SK-N-SH (cell line): ENCODE measurements around the gene DLG2. TPM values are rescaled to one million over a fixed set of nuclear protein-coding genes. Genes with fewer than 3 reads are reported as not detected.
A peak's percentile ranks its signal among the peaks of the same experiment; 100 is the strongest.

Experiments
- CTCF ChIA-PET: fragments of 300-600, 350-600 bp; formaldehyde crosslinking; extraction: SDS; loops from one replicate; lab custom pipeline; 2021; lab: Yijun Ruan, JAX
- POLR2A ChIA-PET: fragments of 350-600 bp; sonication (Branson Sonifier 250); formaldehyde crosslinking; extraction: SDS; loops from one replicate; lab custom pipeline; 2020; ENCODE audit warnings: antibody characterized with exemption, inconsistent platforms; lab: Yijun Ruan, JAX
- DNase-seq: peaks from one replicate; pipeline ENCODE4 v3.0.0; 2012
- H2AFZ ChIP-seq: fragments of 200-600 bp; sonication (generic); 2 replicates; pipeline ENCODE4 v1.8.1; 2016; ENCODE audit warnings: antibody characterized with exemption, mild to moderate bottlenecking, low read depth
- H3F3A ChIP-seq: fragments of 200-600 bp; sonication (generic); replicated peaks from 2 replicates; pipeline ENCODE3; 2016; ENCODE audit warnings: antibody characterized with exemption, mild to moderate bottlenecking; ENCODE audit not compliant: insufficient read depth
- H3K27ac ChIP-seq, 2 experiments: fragments of 200-500 bp in 1 of 2; fragments of 200-600 bp in 1 of 2; sonication (Bioruptor generic) in 1 of 2; sonication (generic), shearing (Covaris generic) in 1 of 2; 2 replicates each; pipeline versions ENCODE4 v1.5.1 to v1.6.1; 2014 to 2016; ENCODE audit warnings: low read depth in 2 of 2, inconsistent platforms in 1 of 2, low read length in 1 of 2, mild to moderate bottlenecking in 1 of 2, mixed read lengths in 1 of 2
- H3K27me3 ChIP-seq: fragments of 200-600 bp; sonication (generic), shearing (Covaris generic); 2 replicates; pipeline ENCODE4 v1.6.1; 2016; ENCODE audit warnings: mixed run types; ENCODE audit not compliant: insufficient read depth
- H3K36me3 ChIP-seq, 2 experiments: fragments of 200-500 bp in 1 of 2; fragments of 200-600 bp in 1 of 2; sonication (Bioruptor generic) in 1 of 2; sonication (generic) in 1 of 2; replicated peaks in 1 of 2; 2 replicates each; pipeline versions ENCODE3 to v1.5.1; 2014 to 2016; ENCODE audit warnings: low read length in 1 of 2, mild to moderate bottlenecking in 1 of 2; ENCODE audit not compliant: insufficient read depth in 2 of 2, control insufficient read depth in 1 of 2
- H3K4me1 ChIP-seq, 2 experiments: fragments of 200-500 bp in 1 of 2; fragments of 200-600 bp in 1 of 2; sonication (Bioruptor generic) in 1 of 2; sonication (generic), shearing (Covaris generic) in 1 of 2; 2 replicates each; pipeline versions ENCODE4 v1.5.1 to v1.6.1; 2014 to 2016; ENCODE audit warnings: low read depth in 1 of 2, low read length in 1 of 2, mixed run types in 1 of 2; ENCODE audit not compliant: insufficient read depth in 2 of 2, control insufficient read depth in 1 of 2
- H3K4me2 ChIP-seq: fragments of 200-600 bp; sonication (generic), shearing (Covaris generic); 2 replicates; pipeline ENCODE4 v1.6.1; 2017; ENCODE audit warnings: mixed run types
- H3K4me3 ChIP-seq, 2 experiments: fragments of 200-500 bp in 1 of 2; fragments of 200-600 bp in 1 of 2; sonication (Bioruptor generic) in 1 of 2; sonication (generic), shearing (Covaris generic) in 1 of 2; 2 replicates each; pipeline versions ENCODE4 v1.5.1 to v1.8.1; 2014 to 2016; ENCODE audit warnings: low read depth in 2 of 2, inconsistent platforms in 1 of 2, low read length in 1 of 2, mild to moderate bottlenecking in 1 of 2, mixed read lengths in 1 of 2, moderate library complexity in 1 of 2
- H3K79me2 ChIP-seq: fragments of 200-600 bp; sonication (generic); 2 replicates; pipeline ENCODE4 v1.8.1; 2017; ENCODE audit warnings: mild to moderate bottlenecking; ENCODE audit not compliant: insufficient read depth
- H3K9ac ChIP-seq: fragments of 200-600 bp; sonication (generic); 2 replicates; pipeline ENCODE4 v1.6.1; 2017; ENCODE audit warnings: mixed run types
- H3K9me2 ChIP-seq: fragments of 200-600 bp; sonication (generic); 2 replicates; pipeline ENCODE4 v1.6.1; 2017; ENCODE audit warnings: mixed run types
- H3K9me3 ChIP-seq: fragments of 200-600 bp; sonication (generic); 2 replicates; pipeline ENCODE4 v1.6.1; 2017; ENCODE audit warnings: mixed run types, mild to moderate bottlenecking, moderate library complexity
- H4K20me1 ChIP-seq: fragments of 200-600 bp; sonication (generic); 2 replicates; pipeline ENCODE4 v1.6.1; 2017; ENCODE audit warnings: mild to moderate bottlenecking, mixed run types; ENCODE audit not compliant: insufficient read depth
- EP300 ChIP-seq, 2 experiments: IDR thresholded peaks; 2 replicates each; pipeline versions ENCODE4 v1.4.0 to v1.6.1; 2012; ENCODE audit warnings: borderline replicate concordance in 1 of 2, low read depth in 1 of 2, low read length in 1 of 2
- EZH2phosphoT487 ChIP-seq: fragments of 200-600 bp; sonication (generic); IDR thresholded peaks from 2 replicates; pipeline ENCODE4 v1.6.1; 2017; ENCODE audit warnings: low read depth, mixed run types, mild to moderate bottlenecking, antibody characterized with exemption, moderate library complexity, borderline replicate concordance
- FOSL2 ChIP-seq: IDR thresholded peaks from 2 replicates; pipeline ENCODE4 v1.4.0; 2012; ENCODE audit warnings: low read depth, mild to moderate bottlenecking, moderate library complexity, borderline replicate concordance
- FOXJ3 ChIP-seq: sonication (generic); formaldehyde crosslinking; IDR thresholded peaks from 2 replicates; pipeline ENCODE4 v1.5.1; 2020; ENCODE audit warnings: mild to moderate bottlenecking, missing genetic modification reagents
- GATA2 ChIP-seq: sonication (generic); formaldehyde crosslinking; IDR thresholded peaks from 2 replicates; pipeline ENCODE4 v1.5.0; 2020; ENCODE audit warnings: mild to moderate bottlenecking, missing genetic modification reagents
- IRF3 ChIP-seq: fragments of 150-350 bp; IDR thresholded peaks from 2 replicates; pipeline ENCODE4 v1.6.1; 2016; ENCODE audit warnings: mild to moderate bottlenecking, low read depth, low read length
- JUND ChIP-seq: IDR thresholded peaks from 2 replicates; pipeline ENCODE4 v1.4.0; 2012
- MEF2A ChIP-seq: IDR thresholded peaks from 2 replicates; pipeline ENCODE4 v1.4.0; 2012; ENCODE audit warnings: low read depth, borderline replicate concordance
- NFIC ChIP-seq: IDR thresholded peaks from 2 replicates; pipeline ENCODE4 v1.4.0; 2012; ENCODE audit warnings: borderline replicate concordance
- NRF1 ChIP-seq: IDR thresholded peaks from 2 replicates; pipeline ENCODE4 v1.6.1; 2012; ENCODE audit warnings: low read depth, mild to moderate bottlenecking, low read length
- RAD21 ChIP-seq: IDR thresholded peaks from 2 replicates; pipeline ENCODE4 v1.6.1; 2012; ENCODE audit warnings: mild to moderate bottlenecking, low read length
- REST ChIP-seq: IDR thresholded peaks from 2 replicates; pipeline ENCODE4 v1.6.1; 2012; ENCODE audit warnings: mild to moderate bottlenecking, low read depth, low read length, moderate library complexity
- RXRA ChIP-seq: IDR thresholded peaks from 2 replicates; pipeline ENCODE4 v1.4.0; 2012; ENCODE audit warnings: low read depth, mild to moderate bottlenecking, borderline replicate concordance
- SMC3 ChIP-seq: IDR thresholded peaks from 2 replicates; pipeline ENCODE4 v1.6.1; 2012; ENCODE audit warnings: low read depth, low read length, improper control_type of control experiment
- TCF12 ChIP-seq: IDR thresholded peaks from 2 replicates; pipeline ENCODE4 v1.4.0; 2012
- USF1 ChIP-seq: IDR thresholded peaks from 2 replicates; pipeline ENCODE4 v1.4.0; 2012; ENCODE audit warnings: low read depth, borderline replicate concordance
- polyA plus RNA-seq, 3 experiments: library from polyadenylated mRNA; depleted of rRNA; stranded (reverse); fragments of >200 nt; gene quantifications; 2 replicates each; pipeline ENCODE4 v1.2.3, GENCODE V29; 2012
- TF ChIP-seq, protein P1 (sequence below): IDR thresholded peaks from 2 replicates; pipeline ENCODE4; 2012

Gene DLG2
- polyA plus RNA-seq, 1 of the 3 experiments (the other 2 are of a cell fraction): 0.21 TPM

- H3K9me2 ChIP-seq: no peaks in the 10 kb centered on the region
- H3K4me1 ChIP-seq: peaks cover 0 to 6% of the 10 kb centered on the region in 2 experiments; a peak in 2 of 4 replicates
- H2AFZ ChIP-seq: no peak overlapping the region
- POLR2A ChIA-PET: no interaction called here
- H3K9me3 ChIP-seq: no peaks in the 10 kb centered on the region; the same call in 1 of the 2 replicates
- H3K27me3 ChIP-seq: no peaks in the 10 kb centered on the region
- no peaks in the 10 kb centered on the region for H3K79me2 ChIP-seq
- no peaks in the 10 kb centered on the region for H3K36me3 ChIP-seq
- no peak overlapping the region for H3K9ac ChIP-seq
- H3K27ac ChIP-seq: peak overlapping the region in 1 of 2 experiments; percentile 34; a peak in 1 of 4 replicates
- TF ChIP-seq SMC3: no peak
- no peak for TF ChIP-seq MEF2A
- TF ChIP-seq FOSL2: no peak
- no peak for TF ChIP-seq GATA2
- TF ChIP-seq TCF12: no peak
- TF ChIP-seq NFIC: no peak
- no peak for TF ChIP-seq FOXJ3 (CRISPR knock-in tag)
- TF ChIP-seq, protein P1, sequence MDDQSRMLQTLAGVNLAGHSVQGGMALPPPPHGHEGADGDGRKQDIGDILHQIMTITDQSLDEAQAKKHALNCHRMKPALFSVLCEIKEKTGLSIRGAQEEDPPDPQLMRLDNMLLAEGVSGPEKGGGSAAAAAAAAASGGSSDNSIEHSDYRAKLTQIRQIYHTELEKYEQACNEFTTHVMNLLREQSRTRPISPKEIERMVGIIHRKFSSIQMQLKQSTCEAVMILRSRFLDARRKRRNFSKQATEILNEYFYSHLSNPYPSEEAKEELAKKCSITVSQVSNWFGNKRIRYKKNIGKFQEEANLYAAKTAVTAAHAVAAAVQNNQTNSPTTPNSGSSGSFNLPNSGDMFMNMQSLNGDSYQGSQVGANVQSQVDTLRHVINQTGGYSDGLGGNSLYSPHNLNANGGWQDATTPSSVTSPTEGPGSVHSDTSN: no peak
- TF ChIP-seq RXRA: no peak
- TF ChIP-seq RAD21: no peak
- TF ChIP-seq IRF3: no peak
- no peak for TF ChIP-seq USF1
- no peak for TF ChIP-seq REST
- TF ChIP-seq EP300 (IDR thresholded peaks at IDR 0.05; ENCODE audit: borderline replicate concordance in 1 of 2, low read depth in 1 of 2, low read length in 1 of 2): no peak
- TF ChIP-seq EZH2phosphoT487: no peak
- no peak for TF ChIP-seq NRF1
- no peak for TF ChIP-seq JUND
- no peak overlapping the region for H3K4me2 ChIP-seq
- CTCF ChIA-PET: interaction anchor here (0.5 to 1.4 kb wide), 4 partner anchors 60 to 485 kb away, joined by 3 to 4 read pairs (median 3); no protein-coding TSS in a partner anchor
- H3F3A ChIP-seq: no peaks in the 10 kb centered on the region
- H4K20me1 ChIP-seq: no peaks in the 10 kb centered on the region
- no peak overlapping the region for H3K4me3 ChIP-seq
- DNase-seq: no peak
Observed at GRCh38 chr11:84322211-84322610, 1304.9 kb downstream of the DLG2 start.
